NCI-H187 treated with DMSO at 0.1 percent for 48 hours (cell line): ENCODE measurements around the gene L3MBTL4.
"Not testable (repeated sequence)": the region's sequence is repeated elsewhere in the genome, so short reads cannot be mapped to it uniquely, and the experiment has no call there.

Experiments used
- DNase-seq: peaks from one replicate; lab custom pipeline; 2025; lab: John Stamatoyannopoulos, UW

L3MBTL4 gene

DNA sequence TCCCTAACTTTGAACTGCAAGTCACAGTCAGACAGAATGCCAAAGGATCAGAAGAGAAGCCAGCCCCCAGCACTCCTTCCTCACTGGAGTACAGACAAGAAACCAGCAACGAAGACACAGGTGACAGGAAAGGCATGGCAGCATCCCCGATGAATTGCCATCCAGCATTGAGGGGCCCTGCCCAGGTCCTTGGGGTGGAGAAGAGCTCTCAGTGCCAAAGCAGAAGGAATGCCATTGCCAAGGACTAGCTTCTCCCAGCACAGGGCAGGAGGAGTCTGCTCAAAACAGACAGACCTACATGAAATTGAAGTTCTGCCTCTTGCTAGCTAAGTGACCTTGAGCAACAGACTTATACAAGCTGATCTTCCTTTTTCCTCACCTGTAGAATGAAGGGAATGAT is 220.1 kb downstream of the L3MBTL4 start:
- no peak for DNase-seq

DNA sequence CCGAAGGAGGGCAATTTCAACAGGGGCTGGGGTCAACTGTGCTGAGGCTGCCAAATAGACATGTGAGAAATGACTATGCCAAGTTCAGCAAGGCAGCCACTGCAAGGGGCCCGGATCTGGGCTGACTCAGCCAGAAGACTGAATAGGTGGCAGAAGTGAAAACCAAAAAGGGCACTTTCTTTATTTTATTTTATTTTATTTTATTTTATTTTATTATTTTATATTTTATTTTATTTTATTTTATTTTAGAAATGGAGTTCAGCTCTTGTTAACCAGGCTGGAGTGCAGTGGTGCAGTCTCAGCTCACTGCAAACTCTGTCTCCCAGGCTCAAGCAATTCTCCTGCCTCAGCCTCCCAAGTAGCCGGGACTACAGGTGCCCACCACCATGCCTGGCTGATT is 228.9 kb downstream of the L3MBTL4 start:
- not testable (repeated sequence) for DNase-seq

DNA sequence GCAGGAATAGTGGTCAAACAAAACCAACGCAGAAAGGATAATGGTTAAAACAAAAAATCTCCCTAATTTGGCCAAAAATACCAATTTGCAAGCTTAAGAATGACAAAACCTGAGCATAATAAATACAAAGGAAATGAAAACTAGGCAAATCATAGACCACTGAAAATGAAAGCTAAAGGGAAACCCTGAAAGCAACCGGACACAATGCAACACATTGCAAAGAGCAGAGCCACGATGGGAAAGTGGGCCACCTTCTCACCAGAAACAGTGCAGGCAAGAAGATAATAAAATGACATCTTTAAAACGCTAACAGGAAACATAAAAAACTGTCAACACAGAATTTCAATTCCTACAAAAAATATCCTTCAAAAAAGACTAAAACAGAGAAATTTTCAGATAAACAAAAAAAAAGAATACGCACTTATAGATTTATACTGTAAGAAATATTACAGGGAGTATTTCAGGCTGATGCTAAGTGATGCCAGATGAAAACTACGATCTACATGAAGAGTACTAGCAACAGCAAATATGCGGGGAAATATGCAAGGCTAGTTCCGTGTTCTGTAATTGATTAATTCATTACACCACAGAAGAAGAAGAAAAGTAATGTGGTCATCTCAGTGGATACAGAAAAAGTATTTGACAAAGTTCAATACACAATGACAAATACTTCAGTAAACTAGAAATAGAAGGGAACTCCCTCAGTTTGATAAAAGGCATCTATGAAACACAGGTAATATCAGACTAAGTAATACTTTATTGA is 239.5 kb downstream of the L3MBTL4 start:
- DNase-seq: no peak

DNA sequence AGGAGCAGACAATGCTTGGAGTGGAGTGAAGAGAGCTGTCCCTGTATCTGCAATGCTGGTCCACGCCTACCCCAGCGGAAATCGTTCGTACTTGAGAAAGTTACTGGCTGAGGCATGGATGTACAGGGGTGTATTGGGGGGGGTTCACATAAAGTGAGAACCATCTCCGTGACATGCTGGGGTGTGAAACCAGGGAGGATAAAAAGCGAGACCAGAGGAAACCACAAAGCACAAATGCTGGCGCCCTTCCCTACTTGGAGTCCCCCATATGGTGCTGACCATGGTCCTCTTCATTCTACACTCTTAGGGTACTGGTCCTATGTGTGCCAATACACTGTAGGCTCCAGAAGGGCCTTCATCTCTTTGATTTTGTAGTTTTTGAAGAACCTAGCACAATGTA is 244.1 kb downstream of the L3MBTL4 start:
- DNase-seq: no peak

DNA sequence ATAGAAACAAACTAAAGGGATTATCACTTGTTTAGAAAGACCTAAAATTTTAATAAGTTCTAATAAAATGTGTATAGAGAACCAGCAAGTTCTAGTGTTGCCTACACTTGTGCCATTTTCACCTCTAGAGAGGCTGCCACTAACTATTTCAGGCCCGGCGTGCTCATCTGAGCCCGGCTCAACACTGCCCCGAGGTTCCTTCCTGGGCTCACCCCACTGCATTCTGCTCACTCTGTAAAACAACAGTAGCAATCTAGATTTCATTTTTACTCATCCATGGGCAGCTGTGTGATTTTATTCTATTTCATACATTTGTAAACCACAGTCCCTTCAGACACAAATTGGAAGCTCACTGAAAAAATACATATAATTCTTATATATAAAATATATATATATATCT is 253.2 kb downstream of the L3MBTL4 start:
- DNase-seq: no peak

DNA sequence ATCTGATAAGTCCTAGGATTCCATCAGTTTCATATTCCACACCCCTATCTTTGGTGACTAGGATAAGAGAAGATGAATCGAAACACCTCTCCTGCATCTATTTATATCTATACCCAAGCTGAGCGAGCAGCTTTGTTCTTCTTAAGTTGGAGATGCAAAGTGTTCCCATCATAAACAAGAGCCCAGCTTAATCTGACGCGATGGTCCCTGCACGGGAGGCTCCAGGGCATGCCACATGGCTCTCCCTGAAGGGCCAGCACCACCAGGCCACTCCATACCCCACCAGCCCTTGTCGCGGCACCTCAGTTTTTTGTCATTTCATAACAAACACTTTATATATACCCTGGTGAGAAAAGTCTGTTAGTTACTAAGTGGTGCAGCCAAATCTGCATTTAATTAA is 255.3 kb downstream of the L3MBTL4 start:
- no peak for DNase-seq

DNA sequence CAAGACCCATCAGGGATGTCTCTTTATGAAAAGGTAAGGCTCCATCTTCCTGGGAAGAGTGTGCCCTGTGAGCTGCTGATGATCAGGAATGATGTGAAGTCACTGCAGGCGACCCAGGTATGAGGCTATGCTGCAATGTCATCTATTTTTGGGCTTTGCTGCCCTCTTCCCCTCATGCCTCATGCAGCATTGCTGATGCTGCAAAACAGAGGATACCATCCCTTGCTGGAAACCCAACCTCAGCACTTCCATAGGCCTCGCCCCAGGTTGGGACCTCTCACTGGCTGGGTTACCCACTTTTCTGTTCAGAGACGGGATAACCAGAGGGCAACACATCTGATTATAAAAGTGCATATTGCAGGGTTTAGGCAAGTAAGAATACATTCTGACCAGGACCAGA is 255.8 kb downstream of the L3MBTL4 start:
- DNase-seq: no peak

DNA sequence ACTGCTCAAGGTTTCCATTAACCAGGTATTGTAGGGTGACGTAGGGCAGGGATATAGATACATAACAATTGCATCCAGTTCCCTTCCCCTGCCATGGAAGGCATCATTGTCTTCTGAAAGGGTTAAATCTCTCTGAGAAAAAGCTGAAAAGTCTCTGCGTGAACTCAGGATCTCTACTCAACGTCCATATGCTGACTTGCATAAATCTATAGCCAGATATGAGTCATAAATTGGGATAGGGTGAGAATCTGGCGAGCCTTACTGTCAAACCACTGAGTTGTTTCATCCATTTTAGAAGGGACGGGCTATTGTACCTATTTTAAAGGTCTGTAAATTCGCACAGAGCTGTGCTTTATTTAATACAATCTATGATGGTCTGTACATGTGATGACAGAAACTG is 258.3 kb downstream of the L3MBTL4 start:
- no peak for DNase-seq

DNA sequence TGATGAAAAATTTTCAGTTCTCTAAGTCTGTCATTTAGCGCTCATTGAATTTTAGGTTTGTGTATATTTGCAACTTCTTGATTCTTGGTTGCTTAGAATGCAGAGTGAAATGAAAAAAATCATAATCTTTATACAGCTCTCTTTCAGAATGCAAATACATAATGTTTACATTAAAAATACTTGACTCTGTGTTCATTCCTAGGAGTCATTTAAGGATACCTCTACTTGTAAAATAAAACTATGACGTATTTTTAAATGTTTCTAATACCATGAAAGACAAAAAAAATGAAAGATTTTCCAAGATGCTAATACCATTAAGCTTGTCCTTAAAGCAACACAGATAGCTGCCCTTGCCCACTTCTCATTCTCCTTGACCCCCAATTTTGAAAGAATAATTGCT is 259.0 kb downstream of the L3MBTL4 start:
- no peak for DNase-seq

DNA sequence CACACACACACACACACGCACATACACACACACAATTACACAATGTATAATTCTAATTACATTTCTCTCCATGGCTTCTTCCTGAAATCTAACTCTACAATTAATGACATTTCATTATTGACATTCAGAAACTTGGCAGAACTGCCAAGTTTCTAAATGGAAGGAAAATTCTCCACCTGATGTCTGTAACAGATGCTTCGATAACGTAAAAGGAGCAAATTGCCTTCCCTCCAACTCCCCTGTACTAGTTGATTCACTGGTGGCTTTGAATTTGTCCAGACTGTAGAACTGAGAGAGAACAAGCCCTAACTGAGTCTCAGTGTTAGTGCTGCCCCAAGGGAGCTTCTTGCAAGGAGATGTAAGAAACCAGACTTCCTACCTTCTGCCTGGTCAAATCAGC is 264.3 kb downstream of the L3MBTL4 start:
- DNase-seq: no peak

DNA sequence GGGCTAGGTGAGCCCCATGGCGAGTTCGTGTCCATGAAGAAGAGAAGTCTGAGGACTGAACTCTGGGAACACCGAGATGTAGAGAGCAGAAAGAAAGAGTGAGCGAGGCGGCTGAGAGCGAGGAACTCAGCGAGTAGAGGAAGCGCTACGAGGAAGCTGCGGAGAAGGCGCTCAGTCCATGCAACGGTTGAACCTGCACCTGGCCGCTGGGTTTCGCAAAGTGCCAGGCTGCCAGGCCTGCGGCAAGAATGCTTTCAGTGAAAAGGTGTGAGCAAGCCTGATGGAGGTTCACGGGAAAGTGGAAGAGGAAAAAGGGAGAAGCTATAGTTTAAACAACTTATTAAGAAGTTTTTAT is 268.4 kb downstream of the L3MBTL4 start:
- no peak for DNase-seq

DNA sequence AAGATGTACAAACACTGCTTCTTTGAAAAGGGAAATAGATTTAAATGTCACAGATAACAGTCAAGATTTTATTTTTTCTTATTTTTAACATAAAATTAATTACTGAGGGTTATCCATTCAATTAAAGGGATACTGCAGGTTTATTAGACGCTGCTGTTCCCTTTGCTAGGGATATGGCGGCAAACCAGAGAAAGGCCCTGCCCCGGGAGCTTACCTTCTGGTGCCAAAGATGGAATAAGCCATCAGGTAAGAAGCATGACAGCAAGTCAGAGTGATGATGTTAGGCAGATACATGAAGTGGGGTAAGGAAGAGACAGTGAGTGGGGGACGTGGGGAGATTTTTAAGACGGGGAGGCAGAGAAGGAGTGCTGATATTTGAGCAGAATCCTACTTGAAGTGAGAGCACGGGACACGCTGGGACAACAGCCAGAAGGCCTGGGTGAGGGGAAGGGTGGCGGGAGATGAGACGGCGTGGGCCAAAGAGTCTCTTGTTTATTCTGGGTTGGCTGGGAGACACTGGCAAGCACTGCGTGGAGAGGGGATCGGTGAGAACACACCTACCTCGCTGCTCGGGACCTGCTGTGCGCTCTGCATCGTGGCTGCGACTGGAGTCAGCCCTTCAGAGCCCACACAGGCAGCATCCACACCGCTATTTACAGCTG is 268.9 kb downstream of the L3MBTL4 start:
- no peak for DNase-seq

DNA sequence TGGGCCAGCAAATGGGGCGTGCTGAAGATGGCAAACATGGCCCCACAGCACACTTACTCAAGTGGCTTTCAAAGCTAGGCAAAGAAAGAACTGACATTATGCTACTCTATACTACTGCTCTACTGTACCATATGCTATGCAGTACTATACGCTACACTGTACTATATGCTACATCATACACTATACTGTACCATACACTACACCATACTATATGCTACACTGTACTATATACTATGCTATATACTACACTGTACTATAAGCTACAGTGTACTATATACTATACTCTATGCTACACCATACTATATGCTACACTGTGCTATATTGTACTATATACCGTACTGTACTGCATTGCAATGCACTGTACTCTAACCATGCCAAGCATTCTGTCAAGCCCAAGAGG is 275.7 kb downstream of the L3MBTL4 start:
- no peak for DNase-seq

DNA sequence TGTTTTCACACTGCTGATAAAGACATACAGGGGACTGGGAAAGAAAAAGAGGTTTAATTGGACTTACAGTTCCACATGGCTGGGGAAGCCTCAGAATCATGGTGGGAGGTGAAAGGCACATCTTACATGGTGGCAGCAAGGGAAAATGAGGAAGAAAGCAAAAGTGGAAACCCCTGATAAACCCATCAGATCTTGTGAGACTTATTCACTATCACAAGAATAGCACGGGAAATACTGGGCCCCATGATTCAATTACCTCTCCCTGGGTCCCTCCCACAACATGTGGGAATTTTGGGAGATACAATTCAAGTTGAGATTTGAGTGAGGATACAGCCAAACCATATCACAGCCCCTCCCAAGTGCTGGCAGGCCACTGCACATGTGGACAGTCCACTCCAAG is 278.8 kb downstream of the L3MBTL4 start:
- not testable (repeated sequence) for DNase-seq

DNA sequence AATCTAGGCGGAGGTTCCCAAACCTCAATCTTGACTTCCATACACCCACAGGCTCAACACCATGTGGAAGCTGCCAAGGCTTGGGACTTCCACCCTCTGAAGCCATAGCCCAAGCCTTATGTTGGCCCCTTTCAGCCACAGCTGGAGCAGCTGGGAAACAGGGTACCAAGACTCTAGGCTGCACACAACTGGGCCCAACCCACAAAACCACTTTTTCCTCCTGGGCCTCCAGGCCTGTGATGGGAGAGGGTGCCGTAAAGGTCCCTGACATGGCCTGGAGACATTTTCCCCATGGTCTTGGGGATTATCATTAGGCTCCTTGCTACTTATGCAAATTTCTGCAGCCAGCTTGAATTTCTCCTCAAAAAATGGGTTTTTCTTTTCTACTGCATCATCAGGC is 279.7 kb downstream of the L3MBTL4 start:
- not testable (repeated sequence) for DNase-seq

DNA sequence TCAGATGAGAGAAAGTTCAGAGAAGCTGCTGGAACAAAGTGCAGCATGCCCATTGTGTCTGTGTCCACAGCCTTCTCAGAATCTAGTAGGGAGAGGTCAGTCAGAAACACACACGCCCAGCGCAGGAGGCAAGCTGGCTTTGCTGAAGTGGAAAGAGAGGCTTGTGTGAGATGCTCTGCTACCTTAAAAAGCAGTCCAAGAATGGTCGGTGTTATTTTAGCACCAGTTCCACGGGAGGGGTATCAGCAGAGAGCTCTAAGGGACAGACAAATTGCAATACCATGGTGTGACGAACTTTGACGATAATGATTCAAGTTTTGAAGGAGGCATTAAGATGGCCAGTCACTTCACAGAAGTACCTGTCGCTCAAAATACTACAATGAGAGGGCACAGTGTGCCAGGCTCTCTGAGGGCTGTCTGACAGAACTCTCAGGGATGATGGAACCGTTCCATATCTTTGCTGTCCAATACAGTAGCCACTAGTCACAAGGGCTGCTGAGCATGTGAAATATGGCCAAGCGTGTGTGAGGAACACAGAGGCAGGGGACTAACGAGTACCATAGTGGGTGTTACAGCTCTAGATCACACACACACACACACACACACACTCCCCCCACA is 281.9 kb downstream of the L3MBTL4 start:
- no peak for DNase-seq

DNA sequence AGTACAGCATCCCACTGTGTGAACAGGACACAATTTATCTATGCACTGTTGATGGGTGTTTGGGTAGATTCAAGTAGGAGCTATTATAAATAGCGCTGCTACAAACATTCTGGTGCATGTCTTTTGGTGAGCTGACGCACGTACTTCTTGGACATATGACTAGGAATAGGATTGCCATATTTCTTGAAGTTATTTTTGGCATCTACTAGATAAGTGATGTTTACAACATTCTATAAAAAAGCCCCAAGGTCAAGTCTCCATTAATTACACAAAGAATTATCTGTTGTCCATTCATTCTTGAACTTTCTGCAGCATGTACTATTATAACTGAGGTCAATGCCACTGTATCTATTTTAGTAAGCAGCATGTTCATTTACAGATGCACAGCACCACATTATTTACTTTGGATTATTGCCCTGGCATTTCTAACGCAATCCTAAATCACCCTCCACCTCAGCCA is 293.9 kb downstream of the L3MBTL4 start:
- DNase-seq: no peak

DNA sequence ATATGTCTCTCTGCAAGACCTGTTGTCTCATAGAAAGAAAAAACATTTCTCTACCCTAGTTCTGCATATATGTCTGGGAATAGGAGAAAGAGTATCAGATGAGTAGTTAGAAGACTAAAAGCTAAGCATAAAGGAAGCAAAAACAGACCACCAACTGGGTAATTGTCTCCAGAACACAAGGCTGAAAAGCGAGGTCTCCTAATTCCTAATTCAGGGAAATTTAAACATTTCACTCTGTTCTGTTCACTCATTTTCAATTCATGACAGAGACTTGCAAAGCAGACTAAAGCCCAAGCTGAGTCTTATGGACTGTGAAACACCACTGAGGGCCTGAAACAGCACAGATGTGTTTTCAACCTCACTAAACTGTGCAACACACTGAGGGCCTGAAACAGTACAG is 294.9 kb downstream of the L3MBTL4 start:
- DNase-seq: no peak

DNA sequence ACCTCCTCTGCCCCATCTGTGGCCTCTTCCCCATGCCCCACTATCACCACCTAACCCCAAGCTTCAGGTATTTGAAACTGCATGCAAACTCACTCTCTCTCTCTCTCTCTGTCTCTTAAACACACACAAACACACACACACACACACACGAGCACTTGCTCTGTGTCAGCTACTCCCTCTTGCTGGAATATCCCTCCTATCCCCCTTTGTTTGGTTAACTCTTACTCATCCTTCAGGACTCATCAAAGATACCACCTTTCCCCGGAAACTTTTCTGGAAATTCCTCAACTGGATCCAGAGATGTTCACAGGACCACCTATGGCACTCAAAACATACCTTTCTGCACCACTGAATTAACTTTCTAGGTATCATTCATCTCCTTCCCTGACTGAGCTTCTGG is 296.6 kb downstream of the L3MBTL4 start:
- no peak for DNase-seq

DNA sequence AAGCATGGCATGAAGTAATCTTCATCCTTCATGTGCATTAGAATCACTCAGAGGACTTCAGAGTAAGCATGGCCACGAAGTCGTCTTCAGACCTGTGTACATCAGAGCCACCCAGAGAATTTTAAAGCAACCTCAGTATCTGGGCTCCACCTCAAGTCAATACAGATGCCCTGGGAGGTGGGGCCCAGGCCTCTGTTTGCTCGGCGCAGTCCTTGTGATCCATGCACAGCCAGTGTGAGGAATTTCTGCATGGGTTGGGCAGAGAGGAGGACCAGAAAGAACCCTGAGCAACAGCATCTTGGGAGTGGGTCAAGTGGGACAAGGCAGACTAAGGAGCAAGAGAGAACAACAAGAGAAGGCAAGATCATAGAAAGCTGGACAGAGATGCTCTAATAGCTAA is 299.0 kb downstream of the L3MBTL4 start:
- no peak for DNase-seq

DNA sequence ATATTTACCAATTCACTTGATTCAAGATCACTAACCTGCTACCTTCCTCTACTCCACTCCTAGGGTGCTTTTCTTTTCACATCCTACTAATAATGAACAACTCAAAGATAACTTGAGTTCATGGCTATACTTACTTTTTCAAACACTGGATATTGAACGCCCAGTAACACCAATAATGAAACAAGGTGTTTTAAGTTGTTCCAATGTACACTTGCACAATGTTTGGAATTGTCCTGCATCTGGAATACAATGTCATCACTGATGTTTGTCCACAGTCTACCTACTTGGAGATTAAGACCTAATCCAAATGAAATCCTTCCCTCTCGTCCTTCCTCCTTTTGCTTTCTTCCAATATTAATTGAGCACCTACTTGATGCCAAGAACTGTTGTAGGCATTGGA is 301.1 kb downstream of the L3MBTL4 start:
- DNase-seq: no peak

DNA sequence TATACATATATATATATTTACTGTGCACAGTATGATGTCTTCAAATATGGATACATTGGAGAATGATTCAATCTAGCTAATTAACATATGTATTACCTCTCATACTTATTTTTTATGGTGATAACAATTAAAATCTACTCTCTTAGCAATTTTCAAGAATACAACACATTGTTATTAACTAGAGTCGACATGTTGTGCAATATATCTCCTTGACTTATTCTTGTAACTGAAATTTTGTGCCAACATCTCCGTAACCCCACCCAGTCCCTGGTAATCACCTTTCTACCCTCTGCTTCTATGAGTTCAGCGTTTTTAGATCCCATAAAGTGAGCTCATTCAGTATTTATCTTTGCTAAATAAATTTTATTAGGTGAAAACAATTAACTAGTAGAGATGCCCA is 303.0 kb downstream of the L3MBTL4 start:
- DNase-seq: no peak

DNA sequence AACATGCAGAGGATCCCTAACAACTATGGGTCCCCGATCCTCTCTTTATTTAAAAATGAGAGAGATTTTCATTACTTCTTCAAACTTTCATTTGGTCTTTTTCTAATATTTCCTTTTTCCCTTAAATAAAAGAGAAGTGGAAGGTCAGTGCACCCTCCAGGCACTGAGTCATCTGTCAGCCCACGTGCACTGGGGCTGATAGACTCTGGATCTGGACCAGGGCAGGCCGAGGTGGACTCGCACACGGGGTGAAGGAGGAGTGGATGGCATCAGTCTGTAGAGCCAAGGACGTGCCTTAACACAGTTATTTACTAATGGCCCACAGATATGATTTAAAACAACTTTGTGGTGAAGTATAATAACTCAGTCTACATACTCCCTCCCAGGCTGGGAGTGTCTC is 305.0 kb downstream of the L3MBTL4 start:
- DNase-seq: no peak

DNA sequence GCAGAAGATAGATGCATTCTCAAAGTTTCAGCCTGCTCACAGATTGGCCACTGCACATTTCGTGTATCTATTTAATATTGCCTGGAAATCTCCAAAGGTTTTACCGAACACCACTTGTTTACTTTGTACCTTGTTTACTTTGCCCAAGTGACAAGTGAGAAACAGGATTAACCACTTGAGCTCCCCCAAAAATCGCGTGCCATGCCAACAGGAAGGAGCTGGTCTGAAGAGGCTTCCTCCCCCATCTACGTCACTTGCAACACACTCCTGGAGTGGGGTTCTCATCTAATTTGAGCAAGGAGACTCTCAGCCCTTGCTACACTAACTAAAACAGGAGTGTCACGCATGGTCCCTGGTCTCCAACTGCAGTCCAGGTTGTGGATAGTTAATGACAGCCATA is 306.9 kb downstream of the L3MBTL4 start:
- no peak for DNase-seq
